Fibroblast of skin of left quadriceps (primary cell): ENCODE results near the gene SLC29A1.

Source experiments
- DNase-seq, 2 experiments: peaks; one replicate each; pipeline ENCODE4 v3.0.0-alpha.2; 2013; ENCODE audit warnings: low read depth in 2 of 2

SLC29A1 gene

GRCh38 chr6:44237021-44237812, 13.8 kb downstream of the SLC29A1 start:
- DNase-seq: peak; percentile 64 to 69

- DNase-seq: peak in 1 of 2 experiments; percentile 19
Observed at GRCh38 chr6:44237813-44238433, 14.5 kb downstream of the SLC29A1 start.

GRCh38 chr6:44238687-44239350, 15.4 kb downstream of the SLC29A1 start:
- DNase-seq: no peak

GRCh38 chr6:44243345-44243744, 19.9 kb downstream of the SLC29A1 start:
- DNase-seq: no peak

- DNase-seq: no peak
Observed at GRCh38 chr6:44245391-44245911, 22.1 kb downstream of the SLC29A1 start.

- peak in 1 of 2 experiments; percentile 57 for DNase-seq
Observed at GRCh38 chr6:44245912-44246662, 22.7 kb downstream of the SLC29A1 start.

- DNase-seq: peak; percentile 94 to 95
Observed at GRCh38 chr6:44246663-44247337, 23.4 kb downstream of the SLC29A1 start, which contains the start of gene HSP90AB1. TSS of gene HSP90AB1 (plus strand) at chr6:44247101. CDS start at chr6:44248630, 1,529 bp downstream.

- DNase-seq: no peak
Observed at GRCh38 chr6:44247338-44248302, 24.2 kb downstream of the SLC29A1 start.

- no peak for DNase-seq
Observed at GRCh38 chr6:44248579-44248978, 25.2 kb downstream of the SLC29A1 start.

GRCh38 chr6:44249082-44249748, 25.8 kb downstream of the SLC29A1 start:
- DNase-seq: no peak

GRCh38 chr6:44250067-44250717, 26.8 kb downstream of the SLC29A1 start:
- no peak for DNase-seq

- DNase-seq: no peak
Observed at GRCh38 chr6:44250718-44251123, 27.3 kb downstream of the SLC29A1 start.

- DNase-seq: no peak
Observed at GRCh38 chr6:44251576-44252524, 28.5 kb downstream of the SLC29A1 start.

GRCh38 chr6:44253307-44254101, 30.1 kb downstream of the SLC29A1 start:
- no peak for DNase-seq

GRCh38 chr6:44254191-44255104, 31.1 kb downstream of the SLC29A1 start:
- no peak for DNase-seq
